NCI-H2107 treated with DMSO at 0.1 percent for 48 hours (cell line): ENCODE measurements around the gene PLAGL1.
"Not testable (repeated sequence)": the region's sequence is repeated elsewhere in the genome, so short reads cannot be mapped to it uniquely, and the experiment has no call there.

Source experiments
- DNase-seq: peaks from one replicate; lab custom pipeline; 2025; ENCODE audit not compliant: unreplicated experiment; lab: John Stamatoyannopoulos, UW

The PLAGL1 gene

DNA sequence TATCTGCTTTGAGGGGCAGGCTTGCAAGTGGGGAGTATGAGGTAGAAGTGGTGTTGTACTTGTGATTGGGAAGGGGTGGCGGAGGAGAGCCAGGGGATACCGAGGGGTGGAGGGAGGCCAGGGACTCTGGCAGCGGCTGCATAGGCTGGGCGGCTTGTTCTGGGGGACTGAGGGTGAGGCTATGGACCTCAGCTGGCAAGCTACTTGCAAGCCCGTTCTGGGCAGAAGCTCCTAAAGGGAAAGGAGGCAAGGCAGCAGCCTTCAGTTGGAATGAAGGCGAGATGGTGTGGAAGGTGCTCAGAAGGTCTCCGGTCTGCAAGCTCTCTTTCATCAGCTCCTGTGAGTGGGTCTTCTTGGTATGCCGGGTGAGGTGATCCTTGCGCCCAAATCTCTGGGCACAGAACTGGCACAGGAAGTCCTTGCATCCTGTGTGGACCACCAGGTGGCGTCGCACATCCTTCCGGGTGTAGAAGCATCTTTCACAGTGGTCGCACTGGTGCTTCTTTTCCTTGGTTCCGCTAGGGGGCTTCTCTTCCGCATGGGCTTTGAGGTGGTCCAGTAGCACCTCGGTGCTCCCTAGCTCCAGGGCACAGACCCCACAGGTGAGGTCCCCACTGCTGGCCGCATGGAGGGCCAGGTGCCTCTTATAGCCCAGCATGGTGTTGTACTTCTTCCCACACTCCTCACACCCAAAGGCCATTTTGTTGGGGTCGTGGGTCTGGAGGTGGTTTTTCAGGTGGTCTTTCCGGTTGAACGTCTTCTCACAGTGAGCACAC lies 66.0 kb downstream of the PLAGL1 start:
- no peak for DNase-seq

DNA sequence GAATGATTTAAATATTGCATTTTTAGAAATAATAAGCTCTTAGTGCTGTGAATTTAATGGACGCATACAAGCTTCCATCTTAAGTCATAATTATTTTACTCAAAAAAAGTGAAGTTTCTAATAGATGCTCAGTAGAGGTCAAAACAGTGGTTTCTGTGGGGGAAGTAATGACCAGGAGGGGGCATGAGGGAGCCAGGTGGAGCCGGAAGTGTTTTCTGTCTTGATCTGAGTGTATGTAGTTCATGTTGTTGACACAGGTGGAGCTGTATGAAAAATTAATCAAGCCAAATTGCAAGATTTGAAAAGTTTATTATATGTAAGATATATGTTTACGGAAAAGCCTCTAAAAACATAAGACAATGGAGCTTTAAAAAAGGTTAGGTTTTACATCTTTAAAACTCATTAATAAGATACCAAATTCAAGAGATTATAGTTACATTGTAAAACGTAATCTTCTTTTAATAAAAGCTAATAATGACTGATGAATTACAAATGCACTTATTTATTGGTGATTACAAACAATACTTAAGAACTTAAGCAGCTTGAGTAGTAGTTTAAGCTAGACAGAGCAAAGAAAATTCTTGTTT lies 68.0 kb downstream of the PLAGL1 start:
- DNase-seq = peak; percentile 11

DNA sequence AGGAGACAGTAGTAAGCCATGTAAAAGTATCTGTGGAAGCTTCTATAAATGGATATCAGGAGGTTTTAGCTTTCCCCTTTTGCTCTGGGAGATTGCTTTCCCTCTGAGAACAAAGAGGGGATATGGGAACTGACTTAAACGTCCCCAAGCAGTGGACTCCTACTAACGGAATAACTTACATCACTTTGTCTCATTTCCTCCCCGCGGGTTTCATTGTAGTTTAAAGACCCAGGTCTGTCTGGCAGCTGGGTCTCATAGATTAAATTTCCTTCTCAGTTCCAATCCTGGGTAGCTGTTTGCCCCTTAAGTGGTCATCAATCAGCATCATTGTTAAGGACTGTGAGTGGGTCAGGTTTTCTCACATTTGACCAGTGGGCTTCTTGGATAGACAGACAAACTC lies 68.7 kb downstream of the PLAGL1 start:
- DNase-seq = no peak

DNA sequence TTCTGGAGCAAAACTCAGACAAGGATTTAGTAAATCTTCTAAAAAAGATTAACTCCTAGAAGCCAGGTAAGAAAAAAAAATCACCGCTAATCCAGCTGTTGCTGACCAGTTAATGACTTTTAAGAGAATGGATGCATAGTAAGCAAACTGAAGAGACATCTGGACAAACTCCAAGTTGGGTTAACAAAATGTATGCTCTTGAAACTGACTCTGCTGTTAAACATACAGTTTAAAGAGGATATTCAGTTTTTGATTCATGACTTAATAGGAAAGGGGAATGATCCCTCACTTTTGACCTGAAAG lies 70.4 kb downstream of the PLAGL1 start:
- no peak for DNase-seq

DNA sequence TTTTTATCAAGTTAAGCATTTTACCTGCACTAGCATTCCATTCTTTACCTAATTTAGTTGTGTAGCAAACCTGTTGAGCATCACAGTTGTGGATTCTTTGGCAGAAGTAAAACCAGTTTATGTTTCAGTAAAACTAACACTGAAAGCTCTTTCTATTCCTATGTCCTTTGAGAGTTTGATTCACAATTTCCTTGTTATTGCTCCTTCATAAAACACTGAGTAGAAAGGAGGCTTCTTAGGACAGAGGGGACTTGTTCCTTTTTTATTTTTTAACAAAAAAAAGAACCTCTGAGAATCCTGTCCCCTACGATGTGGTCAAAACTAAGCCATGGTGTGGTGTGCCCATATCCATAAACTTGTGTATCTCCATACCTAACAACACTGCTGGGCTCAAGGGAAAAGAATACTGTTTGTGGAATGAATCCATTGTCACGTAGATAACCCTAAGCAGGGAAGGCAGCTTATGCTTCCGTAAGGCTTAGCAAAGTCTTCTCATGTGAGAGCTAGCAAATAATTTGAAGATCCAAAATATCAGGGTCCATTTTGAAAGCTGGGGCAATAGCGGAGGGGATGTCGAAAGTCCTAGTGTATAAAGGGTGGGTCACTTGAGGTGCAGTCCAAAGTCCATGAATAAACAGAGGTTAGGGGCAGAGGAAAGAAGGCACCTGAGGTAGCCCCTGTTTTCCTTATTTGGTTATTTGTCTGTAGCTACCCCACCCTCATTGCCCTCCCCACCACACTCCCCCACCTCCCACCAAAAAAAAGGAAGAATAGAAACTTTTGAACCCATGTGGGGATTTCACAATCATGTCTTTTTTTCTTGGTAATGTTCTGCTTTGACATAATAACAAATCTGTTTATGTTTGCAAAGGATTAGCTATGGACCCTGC lies 71.0 kb downstream of the PLAGL1 start:
- DNase-seq = no peak

DNA sequence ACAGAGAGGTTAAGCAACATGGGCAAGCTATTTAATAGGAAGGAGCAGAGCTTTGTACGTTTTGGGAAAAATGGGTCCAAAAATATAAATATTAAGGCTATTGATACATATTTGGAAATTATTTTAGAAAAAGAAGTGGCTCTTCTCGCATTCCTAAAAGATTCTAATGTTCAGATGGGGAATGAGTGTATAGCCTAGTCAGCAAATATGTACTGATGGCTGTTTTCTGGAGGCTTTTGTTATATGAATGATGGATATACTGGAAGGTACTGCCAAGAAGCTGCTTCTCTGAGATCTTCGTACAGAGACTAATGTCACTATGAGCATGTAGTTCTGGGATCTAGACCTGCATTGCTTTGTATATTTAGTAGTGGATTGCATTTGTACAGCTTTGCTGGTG lies 71.7 kb downstream of the PLAGL1 start:
- DNase-seq = no peak

DNA sequence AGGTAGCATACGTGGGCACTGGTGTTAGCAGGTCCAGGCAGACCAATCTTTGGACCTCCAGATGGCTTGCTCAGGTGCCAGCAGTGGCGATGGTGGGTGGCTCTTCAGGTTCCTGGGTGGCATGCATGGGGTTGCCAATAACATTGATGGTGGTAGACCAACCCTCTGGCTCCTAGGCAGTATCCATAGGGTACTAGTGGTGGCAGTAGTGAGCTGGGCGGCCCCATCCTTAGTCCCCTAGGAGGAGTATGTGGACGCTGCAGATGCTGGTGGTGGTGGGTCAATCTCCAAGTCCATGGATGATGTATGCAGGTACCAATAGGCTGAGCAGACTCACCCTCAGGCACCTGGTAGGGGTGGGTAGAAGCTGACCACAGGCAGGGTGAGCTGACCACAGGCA lies 73.2 kb downstream of the PLAGL1 start:
- no peak for DNase-seq

DNA sequence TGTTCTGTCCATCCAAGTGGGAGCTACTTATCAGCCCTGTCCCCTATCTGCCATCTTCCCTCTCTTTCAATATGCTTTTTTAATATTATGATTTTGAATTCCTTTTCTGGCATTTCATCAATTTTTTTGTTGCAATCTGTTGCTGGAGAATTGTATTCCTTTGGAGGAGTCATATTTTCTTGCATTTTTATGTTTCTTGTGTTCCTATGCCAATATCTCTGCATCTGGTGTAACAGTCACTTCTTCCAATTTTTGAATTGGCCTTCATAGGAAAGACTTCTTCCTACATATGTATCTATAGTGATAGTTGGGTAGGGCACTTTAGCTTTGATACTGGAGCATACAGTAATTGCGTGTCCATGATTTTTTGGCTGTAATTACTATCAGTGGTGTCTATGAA lies 73.7 kb downstream of the PLAGL1 start:
- DNase-seq = no peak

DNA sequence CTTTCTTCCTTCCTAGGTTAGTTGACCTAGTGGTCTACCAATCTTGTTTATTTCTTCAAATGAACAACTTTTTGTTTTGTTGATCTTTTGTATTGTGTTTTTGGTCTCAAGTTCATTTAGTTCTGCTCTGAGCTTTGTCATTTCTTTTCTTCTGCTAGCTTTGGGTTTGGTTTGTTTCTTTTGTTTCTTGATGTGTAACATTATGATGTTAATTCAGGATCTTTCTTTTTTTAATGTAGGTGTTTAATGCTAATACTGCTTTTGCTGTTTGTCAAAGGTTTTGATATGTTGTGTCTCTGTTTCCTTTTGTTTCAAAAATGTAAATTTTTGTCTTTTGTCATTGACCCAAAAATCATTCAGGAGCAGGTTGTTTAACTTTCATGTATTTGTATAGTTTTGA lies 78.1 kb downstream of the PLAGL1 start:
- no peak for DNase-seq

DNA sequence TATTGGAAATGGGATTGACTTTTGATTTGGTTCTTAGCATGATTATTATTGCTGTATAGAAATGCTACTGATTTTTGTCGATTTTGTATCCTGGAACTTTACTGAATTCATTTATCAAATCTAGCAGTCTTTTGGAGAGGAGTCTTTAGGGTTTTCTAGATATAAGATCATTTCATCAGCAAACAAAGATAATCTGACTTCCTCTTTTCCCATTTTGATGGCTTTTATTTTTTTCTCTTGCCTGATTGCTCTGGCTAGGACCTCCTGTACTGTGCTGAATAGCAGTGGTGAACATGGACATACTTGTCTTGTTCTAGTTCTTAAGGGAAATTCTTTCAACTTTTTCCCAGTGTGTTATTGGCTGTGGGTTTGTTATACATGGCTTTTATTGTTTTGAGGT lies 79.2 kb downstream of the PLAGL1 start:
- no peak for DNase-seq

DNA sequence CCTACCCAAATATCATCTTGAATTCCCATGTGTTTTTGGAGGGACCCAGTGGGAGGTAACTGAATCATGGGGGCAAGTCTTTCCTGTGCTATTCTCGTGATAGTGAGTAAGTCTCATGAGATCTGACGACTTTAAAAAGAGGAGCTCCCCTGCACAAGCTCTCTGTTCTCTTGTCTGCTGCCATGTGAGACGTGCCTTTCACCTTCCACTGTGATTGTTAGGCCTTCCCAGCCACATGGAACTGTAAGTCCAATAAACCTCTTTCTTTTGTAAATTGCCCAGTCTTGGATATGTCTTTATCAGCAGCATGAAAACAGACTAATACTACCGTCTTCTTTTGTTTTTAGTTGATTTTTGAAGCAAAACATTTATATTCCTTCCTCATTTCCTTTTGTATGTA lies 91.0 kb downstream of the PLAGL1 start:
- not testable (repeated sequence) for DNase-seq

DNA sequence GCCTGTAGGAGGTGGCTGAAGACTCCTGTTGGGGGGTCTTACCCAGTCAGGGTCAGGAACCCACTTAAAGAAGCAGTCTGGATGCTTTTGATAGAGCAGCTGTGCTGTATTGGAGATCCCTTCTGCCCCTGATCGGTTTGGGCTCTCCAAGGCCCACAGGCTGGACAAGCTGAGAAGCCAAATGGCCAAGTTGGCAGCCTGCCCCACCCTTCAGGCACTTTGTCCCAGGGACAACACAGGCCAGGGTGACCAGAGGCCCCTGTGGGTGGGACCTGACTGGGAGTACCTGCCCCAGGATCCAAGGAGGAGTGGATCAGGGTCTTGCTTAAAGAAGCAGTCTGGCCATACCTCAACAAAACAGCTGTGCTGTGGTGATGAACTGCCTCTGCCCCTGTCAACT lies 95.4 kb downstream of the PLAGL1 start:
- DNase-seq = no peak

DNA sequence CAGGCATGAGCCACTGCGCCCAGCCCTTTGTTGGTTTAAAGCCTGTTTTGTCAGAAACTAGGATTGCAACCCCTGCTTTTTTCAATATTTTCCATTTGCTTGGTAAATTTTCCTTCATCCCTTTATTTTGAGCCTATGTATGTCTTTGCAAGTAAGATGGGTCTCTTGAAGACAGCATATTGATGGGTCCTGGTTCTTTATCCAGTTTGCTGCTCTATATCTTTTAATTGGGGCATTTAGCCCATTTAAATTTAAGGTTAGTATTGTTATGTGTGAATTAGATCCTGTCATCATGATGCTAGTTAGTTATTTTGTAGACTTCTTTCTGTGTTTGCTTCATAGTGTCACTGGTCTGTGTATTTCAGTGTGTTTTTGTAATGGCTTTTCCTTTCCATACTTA lies 97.0 kb downstream of the PLAGL1 start:
- no peak for DNase-seq

DNA sequence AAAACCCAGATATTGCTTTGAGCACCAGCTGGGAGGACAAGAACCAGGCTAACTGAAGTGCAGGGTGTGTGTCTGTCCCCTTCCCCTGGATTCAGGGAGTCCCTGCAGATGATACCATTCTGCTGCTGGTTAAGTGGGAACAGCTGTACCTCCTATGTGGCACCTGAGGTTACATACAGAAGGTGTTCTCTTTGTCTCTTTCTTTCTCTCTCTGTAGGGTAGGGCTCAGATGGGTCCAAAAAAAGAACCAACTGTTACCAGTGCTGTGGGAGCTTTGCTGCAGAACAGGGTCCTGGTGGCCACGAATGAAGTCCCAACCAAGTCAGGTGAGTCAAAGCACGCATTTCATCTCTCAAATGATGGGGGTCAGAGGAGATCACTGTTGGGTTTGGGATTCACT lies 105.2 kb downstream of the PLAGL1 start:
- no peak for DNase-seq

DNA sequence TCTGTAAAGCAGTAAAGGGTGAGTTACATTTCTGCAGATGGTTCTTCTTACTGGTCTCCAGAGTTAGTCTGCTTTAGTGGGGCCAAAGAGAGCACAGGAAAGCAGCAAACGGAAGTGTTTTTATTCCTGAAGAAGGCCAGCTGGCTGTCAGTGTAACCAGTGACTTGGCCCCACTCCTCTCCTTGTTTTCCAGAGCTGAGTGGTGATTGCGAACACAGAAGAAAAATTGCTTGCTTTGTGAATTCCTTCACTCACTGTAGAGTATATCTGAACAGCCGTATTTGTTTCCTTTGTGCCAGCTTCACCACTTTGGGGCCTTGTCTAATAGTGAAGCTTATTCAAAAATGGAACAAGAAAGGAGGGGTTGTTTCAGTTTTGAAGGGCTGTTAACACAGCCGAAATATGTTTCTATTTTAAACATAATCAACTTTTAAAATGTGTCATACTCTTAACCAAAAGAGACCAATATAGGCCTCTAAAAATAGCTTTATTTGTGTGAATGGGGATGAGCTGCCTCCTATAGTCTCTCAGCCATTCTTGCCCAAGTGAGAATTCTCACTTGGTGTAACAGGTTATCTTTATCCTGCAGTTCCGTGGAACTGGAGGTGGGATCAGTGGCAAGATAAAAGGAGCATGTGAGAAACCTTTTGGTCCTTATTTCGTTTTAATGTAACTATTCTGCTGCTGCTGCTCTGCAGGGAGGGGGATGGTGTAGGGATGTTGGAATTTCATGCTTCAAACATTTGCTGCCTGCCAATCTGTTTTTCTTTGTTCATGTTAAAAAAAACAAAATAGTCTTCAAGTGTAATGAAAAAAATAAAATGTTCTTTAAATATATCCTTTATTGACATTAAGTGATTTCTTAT lies 105.9 kb downstream of the PLAGL1 start:
- no peak for DNase-seq

DNA sequence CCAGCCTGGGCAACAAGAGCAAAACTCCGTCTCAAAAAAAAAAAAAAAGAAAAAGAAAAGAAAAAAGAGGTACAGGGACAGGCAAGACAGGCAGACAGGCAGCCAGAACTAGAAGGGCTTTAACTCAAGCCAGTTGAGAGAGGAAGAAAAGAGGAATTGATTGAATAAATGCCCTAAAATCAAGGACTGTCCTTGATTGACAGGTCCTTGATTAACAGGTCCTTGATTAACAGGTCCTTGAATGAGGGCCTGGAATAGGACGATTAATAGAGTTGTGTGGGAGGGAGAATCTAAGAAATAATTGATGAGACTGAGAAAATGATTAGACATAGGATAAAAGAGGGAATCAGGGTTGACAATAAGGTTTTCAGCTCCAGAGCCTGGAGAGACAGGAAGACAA lies 107.7 kb downstream of the PLAGL1 start:
- no peak for DNase-seq

DNA sequence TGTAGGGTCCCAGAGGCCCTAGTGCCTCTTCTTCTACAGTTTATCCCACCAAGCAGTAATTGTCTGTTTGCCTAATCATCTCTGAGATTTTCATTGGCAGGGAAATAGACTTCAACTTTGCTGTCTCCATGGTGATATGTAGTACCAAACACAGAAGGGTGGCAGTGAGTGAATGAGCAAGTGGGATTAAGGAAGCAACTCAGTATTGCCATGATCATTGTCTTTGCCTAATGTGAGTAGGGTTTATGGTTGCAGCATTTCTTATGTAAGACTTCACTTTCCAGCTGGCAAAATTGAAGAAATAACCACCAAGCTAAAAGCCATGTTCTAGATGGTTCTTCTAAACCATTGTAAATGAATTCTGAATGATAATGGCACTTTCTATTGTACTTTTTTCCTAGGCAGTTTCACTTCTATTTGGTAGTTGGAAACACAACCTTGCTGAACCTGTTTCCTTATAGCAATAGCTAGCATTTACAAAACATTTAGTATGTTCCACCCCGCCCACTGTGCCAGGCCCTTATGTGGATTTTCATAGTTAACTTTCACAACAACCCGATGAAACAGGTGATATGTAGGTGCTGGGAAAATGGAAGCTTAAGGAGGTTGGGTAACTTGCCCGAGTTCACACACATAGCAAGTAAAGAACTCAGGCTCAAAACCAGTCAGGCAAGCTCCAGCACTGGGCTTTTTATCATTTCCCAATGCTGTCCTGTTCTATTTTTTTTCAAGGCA lies 111.8 kb downstream of the PLAGL1 start:
- DNase-seq = no peak

DNA sequence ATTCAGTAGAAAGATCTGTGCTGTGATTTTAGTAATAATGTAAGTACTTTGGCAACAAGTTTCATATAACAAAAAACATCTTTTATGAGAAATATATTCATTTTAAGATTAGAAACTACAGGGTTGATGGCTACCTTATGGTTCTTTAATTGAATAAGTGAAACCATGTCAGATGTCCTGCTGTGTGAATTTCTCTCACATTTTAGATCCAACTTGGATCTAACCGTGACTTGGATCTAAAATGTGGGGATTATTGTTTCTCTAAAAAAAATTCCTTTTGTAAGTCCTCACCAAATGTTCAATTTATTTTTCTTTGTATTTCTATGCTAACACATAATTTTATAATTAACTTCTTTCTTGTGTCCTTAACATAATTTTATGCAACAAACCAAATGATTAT lies 113.4 kb downstream of the PLAGL1 start:
- no peak for DNase-seq
